NCI-H748 (cell line): ENCODE measurements around the gene NISCH.
"Not testable (repeated sequence)": the region's sequence is repeated elsewhere in the genome, so short reads cannot be mapped to it uniquely, and the experiment has no call there.

Source experiments
- DNase-seq: peaks from one replicate; lab custom pipeline; 2025; ENCODE audit not compliant: unreplicated experiment; lab: John Stamatoyannopoulos, UW

Gene NISCH

GRCh38 chr3:52524752-52525679 is 69.6 kb downstream of the NISCH start:
- peak; percentile 61 for DNase-seq

GRCh38 chr3:52525680-52526561 is 70.5 kb downstream of the NISCH start:
- DNase-seq = no peak

- not testable (repeated sequence) for DNase-seq
These were observed 71.3 kb downstream of the NISCH start for GRCh38 chr3:52526671-52527038.

GRCh38 chr3:52527039-52527731 is 71.8 kb downstream of the NISCH start:
- DNase-seq = no peak

- DNase-seq = no peak
These were observed 72.6 kb downstream of the NISCH start for GRCh38 chr3:52527732-52528585.

GRCh38 chr3:52528586-52529375 is 73.4 kb downstream of the NISCH start:
- no peak for DNase-seq

- DNase-seq = no peak
These were observed 74.3 kb downstream of the NISCH start for GRCh38 chr3:52529376-52530333.

GRCh38 chr3:52530918-52531826 is 75.8 kb downstream of the NISCH start:
- DNase-seq = no peak

GRCh38 chr3:52531860-52532516 is 76.6 kb downstream of the NISCH start:
- no peak for DNase-seq

GRCh38 chr3:52532517-52532837 is 77.1 kb downstream of the NISCH start:
- peak; percentile 16 for DNase-seq

- peak; percentile 32 for DNase-seq
These were observed 77.6 kb downstream of the NISCH start for GRCh38 chr3:52532838-52533622.

GRCh38 chr3:52533623-52534280 is 78.3 kb downstream of the NISCH start, which contains the start of gene NT5DC2:
Gene NT5DC2, minus strand, starts transcription at chr3:52533857. Its CDS starts 120 bp downstream, at chr3:52533737.
- DNase-seq = peak; percentile 80

- peak; percentile 65 for DNase-seq
These were observed 79.1 kb downstream of the NISCH start for GRCh38 chr3:52534281-52535183.

- no peak for DNase-seq
These were observed 80.2 kb downstream of the NISCH start for GRCh38 chr3:52535411-52536111.
